Measurements from ENCODE around the gene INTS6. TPM values are rescaled to one million over a fixed set of nuclear protein-coding genes. Genes with fewer than 3 reads are reported as not detected.

Gene INTS6
- total RNA-seq, 1 donor: 69.1 TPM

DNA sequence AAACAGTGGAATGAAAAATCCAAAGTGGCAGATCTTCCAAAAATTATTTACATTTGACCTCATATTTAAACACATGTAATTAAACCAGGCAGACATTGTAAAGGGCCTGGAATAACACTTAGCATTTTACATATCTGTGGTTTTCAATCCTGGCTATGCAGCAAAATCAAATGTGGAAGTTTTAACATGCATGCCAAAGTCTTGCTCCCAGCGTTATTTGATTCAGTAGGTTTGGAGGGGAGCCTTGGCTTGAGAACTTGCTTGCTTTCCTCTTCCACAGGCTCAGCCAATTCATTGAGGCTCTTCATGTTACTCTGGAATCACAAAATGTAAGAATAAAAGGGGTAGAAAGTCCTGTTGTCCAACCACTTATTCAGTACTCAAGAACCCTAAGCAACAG is 42.5 kb upstream of the INTS6 start:
- H3K4me3 ChIP-seq (ENCODE audit: low read depth, low read length): no peak overlapping the region
- TF ChIP-seq, protein P1, sequence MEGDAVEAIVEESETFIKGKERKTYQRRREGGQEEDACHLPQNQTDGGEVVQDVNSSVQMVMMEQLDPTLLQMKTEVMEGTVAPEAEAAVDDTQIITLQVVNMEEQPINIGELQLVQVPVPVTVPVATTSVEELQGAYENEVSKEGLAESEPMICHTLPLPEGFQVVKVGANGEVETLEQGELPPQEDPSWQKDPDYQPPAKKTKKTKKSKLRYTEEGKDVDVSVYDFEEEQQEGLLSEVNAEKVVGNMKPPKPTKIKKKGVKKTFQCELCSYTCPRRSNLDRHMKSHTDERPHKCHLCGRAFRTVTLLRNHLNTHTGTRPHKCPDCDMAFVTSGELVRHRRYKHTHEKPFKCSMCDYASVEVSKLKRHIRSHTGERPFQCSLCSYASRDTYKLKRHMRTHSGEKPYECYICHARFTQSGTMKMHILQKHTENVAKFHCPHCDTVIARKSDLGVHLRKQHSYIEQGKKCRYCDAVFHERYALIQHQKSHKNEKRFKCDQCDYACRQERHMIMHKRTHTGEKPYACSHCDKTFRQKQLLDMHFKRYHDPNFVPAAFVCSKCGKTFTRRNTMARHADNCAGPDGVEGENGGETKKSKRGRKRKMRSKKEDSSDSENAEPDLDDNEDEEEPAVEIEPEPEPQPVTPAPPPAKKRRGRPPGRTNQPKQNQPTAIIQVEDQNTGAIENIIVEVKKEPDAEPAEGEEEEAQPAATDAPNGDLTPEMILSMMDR (IDR thresholded peaks at IDR 0.05; ENCODE audit: insufficient read depth, low read depth, low read length): no peak
- no peak for DNase-seq (ENCODE audit: low read depth)

DNA sequence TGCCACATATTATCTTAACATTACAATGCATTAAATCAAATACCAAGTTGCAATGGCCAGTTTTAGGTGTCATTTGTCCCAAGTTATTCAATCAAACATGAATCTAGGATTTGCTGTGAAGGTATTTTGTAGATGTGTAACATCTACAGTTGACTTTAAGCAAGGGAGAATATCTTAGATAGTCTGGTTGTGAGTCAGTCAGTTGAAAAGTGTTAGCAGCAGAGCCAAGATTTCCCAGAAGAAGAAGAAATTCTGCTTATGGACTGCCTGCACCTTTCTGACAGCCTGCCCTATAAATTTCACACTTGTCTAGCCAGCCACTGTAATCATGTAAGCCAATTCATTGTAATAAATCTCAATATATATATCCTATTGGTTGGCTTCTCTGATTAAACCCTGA is 41.3 kb upstream of the INTS6 start:
- DNase-seq (ENCODE audit: low read depth): no peak
- H3K4me3 ChIP-seq (ENCODE audit: low read depth, low read length): no peak overlapping the region
- TF ChIP-seq, protein P1 (IDR thresholded peaks at IDR 0.05; ENCODE audit: insufficient read depth, low read depth, low read length): no peak

GRCh38 chr13:51488212-51488611 is 35.4 kb upstream of the INTS6 start:
- no peak overlapping the region for H3K4me3 ChIP-seq (ENCODE audit: low read depth, low read length)
- TF ChIP-seq, protein P1 (IDR thresholded peaks at IDR 0.05; ENCODE audit: insufficient read depth, low read depth, low read length): no peak
- no peak for DNase-seq (ENCODE audit: low read depth)

DNA sequence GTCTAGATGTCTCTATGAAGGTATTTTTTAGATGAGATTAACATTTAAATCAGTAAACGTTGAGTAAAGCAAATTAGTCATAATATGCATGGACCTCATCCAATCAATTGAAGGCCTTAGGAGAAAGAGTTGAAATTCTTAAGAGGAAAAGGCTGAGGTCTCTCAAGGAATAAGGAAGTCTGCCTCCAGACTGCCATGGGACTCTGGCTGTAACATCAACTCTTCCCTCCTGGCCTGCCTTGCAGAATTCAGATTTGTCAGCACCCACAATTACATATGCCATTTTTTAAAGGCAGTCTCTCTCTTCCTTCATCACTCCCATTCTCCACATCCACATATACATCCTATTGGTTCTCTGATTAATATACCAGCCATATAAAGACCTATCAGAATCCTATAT is 28.8 kb upstream of the INTS6 start:
- TF ChIP-seq, protein P1 (IDR thresholded peaks at IDR 0.05; ENCODE audit: insufficient read depth, low read depth, low read length): no peak
- no peak overlapping the region for H3K4me3 ChIP-seq (ENCODE audit: low read depth, low read length)
- DNase-seq (ENCODE audit: low read depth): no peak

DNA sequence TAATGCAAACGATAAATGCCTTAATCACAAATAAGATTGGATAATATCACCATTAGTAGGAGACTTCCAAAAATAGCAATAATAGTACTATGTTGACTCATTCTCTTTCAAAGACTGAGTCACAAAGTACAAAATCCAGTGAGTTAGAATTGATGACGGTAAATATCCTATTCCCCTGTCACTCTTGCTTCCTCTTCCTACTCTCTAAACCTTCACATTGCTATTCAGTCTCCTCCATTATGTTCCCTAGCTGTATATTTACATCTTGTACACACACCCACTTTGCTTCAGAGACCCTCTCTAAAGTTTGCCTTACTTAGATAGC is 26.3 kb upstream of the INTS6 start:
- TF ChIP-seq, protein P1 (IDR thresholded peaks at IDR 0.05; ENCODE audit: insufficient read depth, low read depth, low read length): no peak
- no peak for DNase-seq (ENCODE audit: low read depth)
- no peak overlapping the region for H3K4me3 ChIP-seq (ENCODE audit: low read depth, low read length)

- TF ChIP-seq, protein P1 (IDR thresholded peaks at IDR 0.05; ENCODE audit: insufficient read depth, low read depth, low read length): no peak
- H3K4me3 ChIP-seq (ENCODE audit: low read depth, low read length): no peak overlapping the region
- DNase-seq (ENCODE audit: low read depth): no peak
Measured at GRCh38 chr13:51478418-51479198, 25.8 kb upstream of the INTS6 start.
